GM21723 (cell line): Measurements from ENCODE around the gene DRC7.
"Not testable (repeated sequence)": the region's sequence is repeated elsewhere in the genome, so short reads cannot be mapped to it uniquely, and the experiment has no call there.

Experiments used
- ATAC-seq: cut with Tn5 transposase; IDR thresholded peaks from one replicate; pipeline ENCODE4 v1.9.1; 2021; ENCODE audit warnings: mild to moderate bottlenecking, moderate library complexity; ENCODE audit not compliant: unreplicated experiment

DRC7 gene

DNA sequence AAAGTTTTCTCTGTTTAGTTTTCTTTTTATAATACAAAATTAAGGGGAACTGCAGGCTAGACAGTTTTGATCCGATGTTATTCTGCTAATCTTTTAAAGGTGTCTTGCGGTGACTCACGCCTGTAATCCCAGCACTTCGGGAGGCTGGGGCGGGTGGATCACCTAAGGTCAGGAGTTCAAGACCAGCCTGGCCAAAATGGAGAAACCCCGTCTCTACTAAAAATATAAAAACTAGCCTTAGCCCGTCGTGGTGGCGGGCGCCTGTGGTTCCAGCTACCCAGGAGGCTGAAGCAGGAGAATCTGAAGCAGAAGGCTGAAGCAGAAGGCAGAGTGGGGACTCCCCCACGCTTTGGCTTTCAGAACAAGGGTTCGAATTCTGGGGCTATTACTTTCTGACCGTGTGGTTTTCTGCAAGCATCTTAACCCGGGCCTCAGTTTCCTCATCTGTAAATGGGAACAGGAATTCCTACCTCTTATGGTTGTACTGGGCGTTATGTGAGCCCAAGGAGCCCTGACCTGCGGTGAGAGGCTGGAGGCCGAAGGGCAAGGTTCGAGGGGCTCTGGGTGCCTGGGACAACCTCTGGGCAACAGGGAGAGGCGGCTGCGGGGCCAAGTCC is 39.8 kb downstream of the DRC7 start:
- peak; percentile 0 for ATAC-seq

DNA sequence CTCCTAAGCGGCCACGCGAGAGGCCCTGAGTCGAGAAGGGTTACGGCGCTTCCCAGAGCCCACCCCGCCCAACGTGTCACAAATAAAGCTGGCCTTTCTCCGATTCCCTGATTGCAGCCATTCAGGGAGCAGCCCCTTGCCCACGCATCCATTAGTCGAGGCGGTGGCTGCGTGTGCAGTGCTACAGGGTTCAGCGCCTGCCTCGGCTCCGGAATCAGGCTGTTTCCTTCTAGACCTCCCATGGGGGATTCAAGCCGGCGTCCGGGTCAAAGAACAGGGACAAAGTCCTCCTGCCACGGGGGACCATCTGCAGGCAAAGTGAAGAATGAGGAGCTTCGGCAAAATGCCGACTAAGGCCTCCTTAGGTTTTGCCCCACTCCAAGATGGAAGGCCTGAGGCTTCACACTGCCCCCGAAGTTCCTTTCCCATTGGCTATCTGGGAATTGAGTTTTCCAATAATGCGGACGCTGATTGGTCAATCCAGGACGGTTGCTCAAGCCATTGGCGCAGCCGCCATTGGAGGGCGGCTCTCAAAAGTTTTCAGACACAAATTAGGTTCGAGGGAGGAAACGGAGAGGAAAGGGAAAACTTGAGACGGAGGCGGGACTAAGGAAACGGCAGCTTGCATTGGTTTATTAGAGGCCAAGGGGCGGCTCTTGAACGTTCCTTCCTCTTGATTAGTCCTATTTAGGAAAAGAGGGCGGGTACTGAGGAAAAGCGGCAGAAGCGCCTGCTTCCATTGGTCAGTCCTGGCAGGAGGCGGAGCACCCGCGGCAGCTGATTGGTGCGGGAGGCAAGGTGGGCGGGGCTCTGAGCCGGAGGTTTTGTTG is 40.5 kb downstream of the DRC7 start:
- peak; percentile 90 for ATAC-seq

DNA sequence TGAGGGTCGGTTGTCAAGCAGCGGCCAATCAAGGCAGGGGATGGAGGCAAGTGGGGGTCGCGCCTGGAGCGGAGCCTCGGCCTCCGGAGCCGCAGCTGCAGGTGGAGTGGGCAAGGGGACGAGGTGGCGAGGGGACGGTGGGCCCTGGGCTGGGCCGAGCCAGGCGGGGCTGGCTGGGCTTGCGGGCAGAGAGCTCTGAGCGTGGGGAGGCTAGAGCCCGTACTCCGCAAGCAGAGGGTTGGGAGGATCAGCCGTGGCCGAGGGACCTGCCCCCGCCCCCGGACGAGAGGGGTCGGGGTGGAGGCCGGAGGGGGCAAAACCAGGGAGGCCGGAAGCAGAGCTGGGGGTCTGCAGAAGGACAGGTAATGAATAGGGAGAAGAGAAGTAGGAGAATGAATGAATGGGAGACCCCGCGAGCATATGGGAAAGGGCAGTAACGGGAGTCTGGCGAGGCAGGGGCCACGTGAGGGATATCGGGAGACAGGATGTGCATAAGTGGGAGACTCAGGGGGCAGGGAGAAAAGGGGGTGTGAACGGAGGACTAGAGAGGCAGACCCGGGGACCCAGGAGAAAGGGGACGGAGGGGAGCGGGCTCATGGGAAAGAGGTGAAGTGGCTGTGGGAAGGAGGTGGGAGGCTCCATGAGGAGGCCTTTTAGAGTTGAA is 41.3 kb downstream of the DRC7 start, which contains the start of gene KATNB1:
KATNB1 (plus strand) TSS at position 16 of the 664 bp plus-strand sequence. CDS start 1,474 bp downstream, outside the sequence.
- ATAC-seq, result peak; percentile 32

DNA sequence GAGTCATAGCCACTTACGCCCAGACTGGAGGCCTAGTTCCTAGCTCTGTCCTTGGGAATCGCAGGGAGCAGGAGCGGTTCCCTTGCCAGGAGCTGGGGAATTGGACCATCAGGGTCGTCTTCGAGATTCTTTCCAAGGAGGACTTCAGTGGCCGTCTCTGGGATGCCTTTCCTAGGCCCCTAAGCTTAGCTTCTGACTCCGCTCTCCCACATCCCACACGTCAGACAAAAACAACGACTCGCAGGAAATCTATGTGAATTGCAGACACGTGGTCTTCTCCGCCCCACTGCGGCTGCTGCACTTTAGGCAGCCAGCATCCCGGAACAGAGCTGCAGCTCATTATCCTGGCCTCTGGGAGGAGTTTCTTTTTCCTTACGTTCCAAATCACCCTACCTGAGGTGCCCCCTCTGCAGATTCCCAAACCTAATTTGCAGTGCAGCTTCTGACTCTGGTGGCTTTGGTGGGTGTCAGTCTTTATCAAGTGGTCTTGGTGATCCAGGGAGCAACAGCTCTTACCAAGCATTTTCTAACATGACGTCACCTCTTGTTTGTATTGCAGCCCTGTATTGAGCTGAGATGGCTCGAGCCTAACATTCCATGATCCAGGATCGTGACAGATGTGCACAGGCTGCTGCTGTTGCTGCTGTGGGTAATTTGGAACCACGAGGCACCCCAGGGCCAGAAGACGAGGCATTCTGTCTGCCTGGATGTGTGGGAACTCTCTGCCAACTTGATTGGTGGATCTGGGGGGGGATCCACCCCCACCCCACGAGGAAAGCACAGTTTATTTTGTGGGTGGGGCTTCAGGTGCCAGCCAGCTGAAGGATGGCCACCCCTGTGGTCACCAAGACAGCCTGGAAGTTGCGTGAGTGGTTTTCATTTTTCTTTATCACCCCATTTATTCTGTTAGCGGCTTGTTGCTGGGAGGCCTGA is 42.1 kb downstream of the DRC7 start:
- no peak for ATAC-seq

DNA sequence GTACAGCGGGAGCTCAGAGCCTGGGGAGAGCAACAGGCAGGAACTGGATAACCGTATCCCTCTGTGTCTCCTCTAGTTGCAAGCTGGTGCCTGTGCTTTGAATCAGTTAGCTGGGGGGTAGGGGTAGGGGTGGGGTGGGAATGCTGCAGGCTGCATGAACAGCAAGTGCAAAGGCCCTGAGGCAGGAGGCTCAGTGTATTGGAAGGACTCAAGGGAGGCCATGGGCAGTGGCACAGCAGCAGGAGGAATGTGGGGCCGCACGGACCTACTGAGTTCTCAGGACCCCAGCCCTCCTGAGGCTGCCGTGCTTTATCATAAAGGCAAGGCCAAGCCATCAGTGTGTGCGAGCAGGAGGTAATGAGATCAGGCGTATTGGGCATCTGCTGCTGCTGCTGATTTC is 44.2 kb downstream of the DRC7 start:
- ATAC-seq, result no peak

DNA sequence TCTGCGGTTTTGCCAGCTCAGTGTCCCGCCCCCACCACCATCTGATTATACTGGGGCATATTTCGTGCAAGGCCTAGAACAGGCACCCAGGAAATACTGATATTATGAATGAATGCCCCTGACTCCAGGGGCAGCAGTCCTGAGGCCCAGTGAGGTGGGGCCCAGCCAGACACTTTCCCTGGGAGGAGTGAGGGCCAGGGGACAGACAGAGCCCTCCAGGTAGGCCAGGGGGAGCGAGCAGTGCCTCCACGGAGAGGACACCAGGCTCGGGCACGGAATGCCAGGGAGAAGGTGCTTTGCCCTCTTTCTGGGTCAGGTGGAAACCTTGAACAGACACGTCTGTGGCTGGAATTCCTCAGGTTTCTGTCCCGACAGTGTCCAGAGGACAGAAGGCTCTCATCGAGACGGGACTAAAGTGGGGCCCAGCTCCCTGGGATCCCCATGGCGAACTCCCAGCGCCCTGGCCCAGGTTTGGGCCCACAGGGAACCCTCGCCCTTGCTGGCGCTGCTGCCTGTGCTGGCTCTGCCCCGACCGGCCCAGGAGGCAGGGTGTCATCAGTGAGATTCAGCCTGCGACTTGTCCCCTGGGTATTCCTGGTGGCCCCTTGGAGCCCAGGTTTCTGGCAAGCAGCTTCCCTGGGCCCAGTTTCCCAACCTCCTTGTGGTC is 45.3 kb downstream of the DRC7 start:
- no peak for ATAC-seq

DNA sequence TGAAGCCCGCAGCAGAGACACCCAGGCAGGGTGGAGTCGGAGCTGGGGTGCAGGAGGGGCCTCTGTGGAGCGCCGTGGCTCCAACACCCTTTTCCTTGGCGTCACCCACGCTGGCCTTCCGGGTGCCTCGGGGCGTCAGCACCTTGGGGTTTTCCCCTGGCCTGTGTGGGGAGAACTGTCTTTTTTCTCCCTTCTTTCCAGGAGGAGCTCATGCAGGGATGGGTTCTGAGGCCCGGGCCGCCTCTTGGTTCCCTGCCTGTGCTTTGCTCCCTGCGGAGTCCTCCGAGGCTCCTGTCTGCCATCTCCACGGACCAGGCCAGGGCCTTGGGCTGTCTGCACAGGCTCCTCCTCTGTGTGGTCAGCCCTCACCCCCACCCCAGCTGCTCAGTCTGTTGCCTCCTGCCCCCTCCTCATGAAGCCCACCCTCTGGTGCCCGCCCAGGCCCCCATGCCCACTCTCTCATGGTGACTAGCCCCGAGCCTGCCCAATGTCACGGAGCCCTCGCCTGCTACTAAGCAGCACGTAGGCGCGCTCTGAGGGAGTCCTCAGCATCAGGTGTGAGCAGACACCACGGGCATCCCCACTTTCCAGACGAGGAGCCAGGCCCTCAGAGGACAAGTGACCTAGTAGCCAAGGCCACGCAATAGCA is 45.9 kb downstream of the DRC7 start:
- ATAC-seq, result no peak

DNA sequence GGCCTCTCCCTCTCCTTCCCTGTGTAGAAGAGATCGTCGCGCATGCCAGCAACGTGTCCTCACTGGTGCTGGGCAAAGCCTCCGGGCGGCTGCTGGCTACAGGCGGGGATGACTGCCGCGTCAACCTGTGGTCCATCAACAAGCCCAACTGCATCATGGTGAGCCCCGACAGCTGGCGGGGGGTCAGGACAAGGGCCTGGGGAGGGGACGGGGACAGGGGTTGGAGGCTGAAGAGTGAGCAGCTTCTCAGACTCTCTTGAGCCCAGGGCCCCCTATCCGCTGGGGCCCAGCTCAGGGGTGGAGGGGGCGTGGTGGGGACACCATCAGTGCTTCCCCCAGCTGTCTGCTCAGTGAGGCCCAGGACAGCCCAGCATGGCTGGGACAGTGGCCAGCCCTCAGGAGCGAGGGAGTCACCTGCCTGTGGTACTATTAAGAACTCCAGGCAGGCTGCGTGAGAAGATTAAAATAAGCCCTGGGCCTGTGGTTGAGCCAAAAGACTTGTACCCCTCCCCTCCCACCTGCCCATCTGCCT is 47.1 kb downstream of the DRC7 start:
- no peak for ATAC-seq

DNA sequence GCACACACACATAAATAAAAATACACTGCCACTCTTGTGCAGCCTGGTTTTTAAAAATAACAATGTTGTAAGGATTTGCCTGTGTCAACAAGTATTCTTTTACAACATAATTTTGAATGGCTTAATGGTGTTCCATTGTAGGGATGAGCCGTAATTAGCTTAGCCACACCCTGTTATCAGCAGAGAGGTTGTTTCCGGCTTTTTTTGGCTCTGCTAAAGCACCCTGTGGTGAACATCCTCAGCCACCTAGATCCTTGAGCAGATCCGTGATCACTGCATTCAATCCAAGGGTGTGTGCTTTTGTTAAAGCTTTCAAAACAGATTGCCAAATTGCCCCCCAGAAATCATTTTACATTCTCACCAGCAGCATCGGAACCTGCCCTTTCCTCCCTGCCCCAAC is 47.9 kb downstream of the DRC7 start:
- no peak for ATAC-seq

DNA sequence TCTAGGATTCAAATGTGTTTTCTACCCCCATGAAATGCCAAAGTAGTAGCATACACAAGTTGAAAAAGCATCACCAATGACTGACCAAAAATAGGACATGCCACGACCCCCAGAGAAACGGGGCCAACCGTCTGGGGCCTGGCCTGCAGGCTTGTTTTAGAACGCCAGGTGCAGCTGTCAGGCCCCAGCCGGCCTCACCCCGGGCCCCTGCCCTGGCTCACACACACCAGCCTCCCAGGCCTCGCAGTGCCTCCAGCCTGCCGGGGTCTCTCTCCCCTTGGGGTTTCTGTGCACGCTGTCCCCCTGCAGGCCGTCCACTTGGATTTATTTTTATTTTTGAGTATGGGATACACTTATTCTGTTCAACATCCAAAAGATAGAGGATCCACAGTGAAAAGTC is 48.9 kb downstream of the DRC7 start:
- no peak for ATAC-seq

DNA sequence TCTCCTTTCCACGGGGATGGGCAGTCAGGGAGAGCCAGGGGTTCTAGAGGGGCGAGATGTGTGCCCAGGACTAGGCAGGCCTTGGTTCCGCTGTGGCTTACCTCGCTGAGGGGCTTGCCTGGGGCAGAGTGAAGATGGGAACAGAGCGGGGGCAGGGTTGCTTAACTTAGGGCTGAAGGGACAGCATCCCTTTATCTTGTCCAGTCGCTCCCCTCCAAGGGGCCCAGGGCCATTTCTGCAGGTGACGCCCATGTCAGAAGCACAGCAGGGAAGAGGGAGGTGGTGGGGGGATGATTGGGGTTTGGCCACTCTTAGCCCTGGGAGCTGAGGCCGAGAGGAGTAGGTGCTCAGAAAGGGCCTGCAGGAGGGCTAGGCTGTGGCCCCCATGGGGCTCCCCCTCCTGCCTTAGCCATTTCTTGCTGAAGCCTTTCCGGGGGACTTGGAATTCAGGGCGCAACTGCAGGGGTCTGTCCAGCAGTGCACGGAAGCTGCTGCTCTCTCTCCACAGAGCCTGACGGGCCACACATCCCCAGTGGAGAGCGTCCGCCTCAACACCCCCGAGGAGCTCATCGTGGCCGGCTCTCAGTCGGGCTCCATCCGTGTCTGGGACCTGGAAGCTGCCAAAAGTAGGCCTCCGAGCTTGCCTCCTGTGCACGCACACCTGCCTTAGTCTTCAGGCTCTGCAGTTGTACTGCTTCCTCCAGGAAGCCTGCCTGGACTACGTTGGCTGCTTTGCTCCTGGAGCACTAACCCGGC is 49.5 kb downstream of the DRC7 start:
- ATAC-seq, result no peak

DNA sequence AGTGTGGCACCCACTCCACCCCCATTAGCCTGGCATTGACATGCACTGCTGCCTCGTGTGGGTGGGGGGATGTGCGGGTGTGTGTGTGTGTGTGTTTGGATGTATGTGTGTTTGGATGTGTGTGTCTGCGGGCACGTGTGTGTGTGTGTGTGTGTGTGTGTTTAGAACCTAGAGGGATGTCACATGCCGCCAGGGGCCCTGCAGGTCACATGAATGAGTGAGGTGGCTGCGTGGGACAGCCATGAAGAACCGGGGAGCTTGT is 50.0 kb downstream of the DRC7 start:
- ATAC-seq, result no peak

DNA sequence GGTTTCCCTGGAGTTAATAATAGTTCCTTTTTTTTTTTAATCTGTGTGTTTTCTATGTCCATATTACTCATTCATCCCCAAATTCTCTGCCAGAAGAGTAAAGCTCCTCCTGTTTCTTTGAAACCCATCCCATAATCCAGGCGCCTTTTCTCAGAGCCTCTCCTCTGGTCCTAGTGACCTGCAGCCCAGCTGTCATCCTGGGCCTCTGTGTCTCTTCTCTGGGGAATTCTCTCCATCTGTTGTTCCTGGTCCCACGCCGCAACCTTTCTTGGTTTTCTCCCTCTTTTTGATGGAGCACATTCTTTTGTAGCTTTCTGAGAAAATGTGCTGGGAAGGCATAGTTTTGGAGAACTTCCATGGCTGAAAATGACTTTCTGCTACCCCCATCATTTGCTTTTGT is 51.2 kb downstream of the DRC7 start:
- no peak for ATAC-seq

DNA sequence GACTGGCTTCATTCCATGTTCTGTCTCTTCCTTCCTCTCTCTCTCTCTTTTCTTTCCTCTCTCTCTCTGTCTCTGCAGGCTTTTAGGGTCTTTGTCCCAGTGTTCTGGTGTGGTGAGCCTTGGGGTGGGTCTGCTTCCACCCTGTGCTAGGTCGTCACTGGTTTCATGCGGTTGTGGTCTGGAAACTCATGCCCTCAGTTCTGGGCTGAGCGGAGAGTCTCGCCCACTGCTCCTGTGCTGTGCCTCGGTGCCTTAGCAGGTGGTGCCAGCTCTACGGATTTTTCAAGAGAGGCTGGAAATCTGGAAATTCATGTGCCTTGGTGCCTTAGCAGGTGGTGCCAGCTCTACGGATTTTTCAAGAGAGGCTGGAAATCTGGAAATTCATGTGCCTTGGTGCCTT is 51.7 kb downstream of the DRC7 start:
- not testable (repeated sequence) for ATAC-seq

DNA sequence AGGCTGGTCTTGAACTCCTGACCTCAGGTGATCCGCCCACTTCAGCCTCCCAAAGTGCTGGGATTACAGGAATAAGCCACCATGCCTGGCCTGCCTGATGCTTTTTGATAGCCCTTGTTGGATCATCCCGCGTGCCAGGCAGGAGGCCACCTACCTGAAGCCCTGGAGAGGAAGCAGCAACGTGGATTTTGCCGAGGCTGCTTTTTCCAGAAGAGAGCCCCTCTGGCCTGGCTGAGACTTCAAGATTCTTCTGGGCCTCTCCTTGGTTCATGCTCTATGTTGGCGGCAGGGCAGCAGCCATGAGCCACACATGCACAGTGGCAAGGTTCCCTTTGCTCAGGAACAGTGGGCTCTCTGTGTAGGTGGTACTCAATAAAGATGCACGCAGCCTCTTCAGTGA is 52.5 kb downstream of the DRC7 start:
- no peak for ATAC-seq

DNA sequence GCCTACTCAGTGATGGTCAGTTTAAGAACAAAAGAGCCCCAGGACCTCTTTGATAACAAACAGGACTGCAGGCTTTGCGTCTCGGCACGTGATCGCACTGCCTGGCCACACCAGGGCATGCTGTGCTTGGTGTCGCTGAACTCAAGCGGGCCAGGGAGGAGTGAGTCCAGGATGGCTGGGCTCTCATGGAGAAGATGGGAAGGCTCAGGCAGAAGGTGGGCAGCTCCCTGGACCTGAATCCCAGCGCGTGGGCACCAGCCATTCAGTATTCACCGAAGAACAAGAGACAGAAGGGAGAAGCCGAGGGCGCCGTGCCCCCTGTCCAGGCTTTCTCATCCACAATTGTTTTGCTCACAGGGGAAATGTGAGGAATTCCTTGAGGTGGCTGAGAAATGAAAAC is 52.9 kb downstream of the DRC7 start:
- no peak for ATAC-seq

DNA sequence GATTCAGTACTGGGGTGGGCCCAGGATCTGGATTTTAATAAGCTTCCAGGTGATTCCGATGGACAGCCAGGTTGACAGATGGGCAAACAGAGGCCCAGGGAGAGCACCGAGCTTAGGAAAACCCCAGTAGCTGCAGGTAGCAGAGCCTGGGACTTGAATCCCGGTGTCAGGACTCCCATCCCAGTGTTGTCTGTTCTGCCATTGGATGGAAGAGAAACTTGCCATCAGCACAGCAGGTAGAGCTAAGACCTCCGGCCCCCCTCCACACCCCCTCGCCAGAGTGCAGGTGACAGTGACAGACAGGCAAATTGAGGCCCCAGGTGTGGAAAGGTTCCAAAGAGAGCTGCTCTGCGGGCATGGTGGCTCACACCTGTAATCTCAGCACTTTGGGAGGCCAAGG is 53.4 kb downstream of the DRC7 start:
- no peak for ATAC-seq

DNA sequence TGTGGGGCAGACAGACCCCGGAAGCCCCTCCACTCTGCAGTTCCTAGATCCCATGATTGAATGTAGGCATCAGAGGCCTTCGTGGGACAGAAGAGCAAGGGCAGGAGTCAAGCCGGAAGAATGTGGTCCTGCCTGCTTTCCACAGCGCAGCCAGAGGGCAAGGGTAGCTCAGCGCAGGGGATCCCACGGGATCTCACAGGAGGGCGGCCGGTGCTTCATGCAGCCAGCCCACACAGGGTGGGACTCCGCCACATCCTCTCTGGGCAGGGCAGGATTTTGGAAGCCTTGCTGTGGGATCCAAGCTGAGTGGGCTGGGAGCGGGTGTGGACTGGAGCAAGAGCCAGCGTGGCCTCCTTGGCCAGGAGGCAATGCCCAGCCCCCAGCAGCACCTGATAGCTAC is 54.0 kb downstream of the DRC7 start:
- no peak for ATAC-seq

DNA sequence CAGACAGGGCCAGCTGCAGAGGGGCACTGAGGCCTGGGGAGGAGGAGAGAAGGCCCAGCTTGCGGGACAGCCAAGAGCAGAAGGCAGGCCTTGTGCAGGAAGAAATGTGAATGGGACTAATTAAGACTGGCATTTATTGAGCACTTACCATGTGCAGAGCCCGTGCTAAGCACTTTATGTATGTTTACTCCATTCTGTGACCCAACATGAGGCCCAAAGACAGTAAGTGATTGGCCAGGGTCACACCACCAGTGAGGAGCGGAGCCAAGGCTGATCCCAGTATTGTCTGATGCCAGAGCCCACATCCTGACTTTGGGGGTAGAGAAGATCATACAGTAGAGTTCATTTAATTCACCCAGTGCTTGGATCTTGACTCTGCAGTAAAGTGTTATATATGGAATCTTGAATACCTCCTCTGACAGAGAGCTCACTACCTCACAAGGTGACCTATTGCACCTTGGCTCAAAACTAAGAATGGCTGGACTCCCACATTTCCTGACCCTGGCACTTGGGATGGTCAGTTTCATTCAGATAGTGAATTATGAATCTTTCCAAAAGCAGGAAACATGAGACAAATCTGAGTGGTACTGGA is 54.6 kb downstream of the DRC7 start:
- no peak for ATAC-seq
